Measurements from ENCODE around the gene MTHFSD. TPM values are rescaled to one million over a fixed set of nuclear protein-coding genes. Genes with fewer than 3 reads are reported as not detected.

MTHFSD gene
- total RNA-seq, 1 experiment from 2014 or later: 40.8 TPM

DNA sequence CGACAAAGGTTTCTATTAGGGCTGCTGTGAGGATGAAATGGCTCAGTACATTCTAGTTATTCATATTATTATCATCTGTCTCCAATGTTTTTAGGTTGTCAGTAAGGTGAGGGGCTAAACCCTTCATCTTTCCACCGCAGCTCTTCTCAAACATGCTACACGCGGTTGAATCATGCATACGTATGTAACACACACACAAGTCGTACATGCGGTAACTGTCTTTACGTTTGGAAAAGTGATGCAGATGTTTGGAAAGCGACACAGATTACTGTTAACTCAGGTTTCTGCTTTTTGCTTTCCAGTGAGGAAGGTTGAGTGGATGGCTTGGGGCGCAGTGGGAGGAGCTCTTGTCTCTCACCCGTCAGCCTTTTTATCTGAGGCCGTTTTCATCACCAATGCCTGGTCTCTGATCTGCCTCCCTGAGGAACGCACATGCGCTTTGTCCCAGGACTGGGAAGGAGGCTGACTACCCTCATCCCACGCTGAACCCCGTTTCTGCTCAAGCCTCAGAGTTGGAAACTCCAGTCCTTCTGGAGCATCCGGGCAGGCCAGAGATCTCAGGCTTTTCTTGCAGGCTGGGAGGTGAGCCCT is 20.2 kb upstream of the MTHFSD start:
- peaks cover 40% of the 10 kb centered on the region for H3K36me3 ChIP-seq

DNA sequence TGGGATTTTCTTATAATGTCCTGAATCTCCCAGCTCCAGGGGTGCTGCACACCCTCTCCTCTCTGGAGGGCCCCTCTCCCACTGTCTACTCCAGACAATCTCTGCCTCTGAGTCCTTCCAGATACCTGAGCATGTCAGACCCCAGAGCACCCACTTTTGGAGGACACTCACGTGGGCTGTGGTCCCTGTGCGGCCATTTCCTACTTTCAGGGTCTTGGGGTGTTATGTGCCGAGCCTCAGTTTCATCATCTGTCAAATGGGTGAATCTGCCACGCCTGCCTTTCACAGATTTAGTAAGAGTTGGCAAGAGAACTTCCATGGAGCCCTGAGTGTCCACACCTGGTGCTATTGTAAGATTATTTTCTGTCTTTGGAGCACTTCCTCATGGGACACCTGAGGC is 19.6 kb upstream of the MTHFSD start:
- no peak for DNase-seq
- no peak overlapping the region for H3K4me3 ChIP-seq
- no peaks in the 10 kb centered on the region for H3K27me3 ChIP-seq
- H3K9me3 ChIP-seq: no peaks in the 10 kb centered on the region
- H3K36me3 ChIP-seq: peaks cover 43% of the 10 kb centered on the region

More for the DNA sequence above, 20.2 kb upstream of the MTHFSD start:
- no peaks in the 10 kb centered on the region for H3K27me3 ChIP-seq
- no peaks in the 10 kb centered on the region for H3K9me3 ChIP-seq
- no peak for DNase-seq
- H3K4me3 ChIP-seq: peak overlapping the region; percentile 34

DNA sequence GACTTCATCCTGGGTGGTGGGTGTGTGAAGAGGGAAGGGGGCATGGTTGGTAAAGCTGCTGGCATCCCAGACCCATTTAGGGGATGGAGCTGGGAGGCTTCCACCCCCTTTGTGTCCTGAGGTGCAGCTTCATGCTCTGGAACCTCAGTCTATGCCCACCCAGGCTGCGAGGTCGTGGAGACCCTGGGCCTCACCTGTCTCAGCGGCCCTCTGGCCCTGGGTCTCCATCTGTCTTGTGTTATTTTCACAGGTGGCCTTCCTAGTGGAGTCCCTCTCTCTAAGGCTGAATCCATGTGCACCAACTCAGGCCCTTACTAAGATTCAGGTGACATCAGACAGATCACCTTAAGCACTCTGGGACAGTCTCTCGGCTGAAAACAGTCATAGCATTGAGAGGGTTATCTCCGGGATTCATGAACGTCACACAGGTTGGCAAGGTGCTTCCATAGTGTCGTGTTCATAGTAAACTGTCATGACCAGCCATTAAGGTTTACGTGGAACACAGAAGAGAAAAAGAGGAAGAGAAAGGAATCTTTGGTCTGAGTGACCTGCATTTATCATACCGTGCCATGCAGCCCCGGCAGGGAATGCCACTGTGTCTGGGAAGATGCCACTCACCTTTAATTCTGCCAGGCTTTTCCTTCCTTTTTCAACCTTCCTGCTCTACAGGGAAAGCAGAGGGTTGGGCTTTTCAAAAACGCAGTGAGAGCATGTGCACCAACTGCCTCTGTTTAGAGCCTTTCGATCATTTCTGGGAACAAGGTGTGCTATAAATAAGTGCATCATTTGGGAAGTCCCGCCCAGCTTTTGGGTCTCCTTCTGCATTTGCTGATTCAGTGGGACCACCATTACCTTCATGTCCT is 18.8 kb upstream of the MTHFSD start:
- Histone ChIP-seq H3K27me3 (no peaks in the 10 kb centered on the region), H3K4me3 (no peak overlapping the region), H3K36me3 (peaks cover 43% of the 10 kb centered on the region), H3K9me3 (no peaks in the 10 kb centered on the region)
- DNase-seq: no peak

DNA sequence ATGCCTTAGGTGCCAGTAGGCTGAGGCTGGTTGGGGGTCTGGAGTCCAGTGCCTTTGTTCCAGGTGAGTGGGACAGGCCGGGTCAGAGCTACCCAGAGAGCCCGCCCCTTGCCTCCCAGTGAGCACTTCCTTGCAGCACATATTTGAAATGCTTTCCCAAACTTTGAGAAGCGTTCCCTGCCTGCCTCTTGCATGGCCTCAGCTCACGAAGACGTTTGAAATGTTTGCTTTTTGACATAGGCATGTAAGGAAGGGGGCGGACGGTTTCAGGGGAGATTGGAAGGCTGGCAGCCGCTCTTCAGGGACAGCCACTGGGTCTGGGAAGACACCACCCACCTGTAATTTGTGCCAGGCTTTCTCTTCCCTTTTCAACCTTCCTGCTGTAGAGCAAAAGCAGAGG is 18.2 kb upstream of the MTHFSD start:
- Histone ChIP-seq H3K4me3 (no peak overlapping the region), H3K27me3 (no peaks in the 10 kb centered on the region), H3K36me3 (peaks cover 43% of the 10 kb centered on the region), H3K9me3 (no peaks in the 10 kb centered on the region)
- no peak for DNase-seq

DNA sequence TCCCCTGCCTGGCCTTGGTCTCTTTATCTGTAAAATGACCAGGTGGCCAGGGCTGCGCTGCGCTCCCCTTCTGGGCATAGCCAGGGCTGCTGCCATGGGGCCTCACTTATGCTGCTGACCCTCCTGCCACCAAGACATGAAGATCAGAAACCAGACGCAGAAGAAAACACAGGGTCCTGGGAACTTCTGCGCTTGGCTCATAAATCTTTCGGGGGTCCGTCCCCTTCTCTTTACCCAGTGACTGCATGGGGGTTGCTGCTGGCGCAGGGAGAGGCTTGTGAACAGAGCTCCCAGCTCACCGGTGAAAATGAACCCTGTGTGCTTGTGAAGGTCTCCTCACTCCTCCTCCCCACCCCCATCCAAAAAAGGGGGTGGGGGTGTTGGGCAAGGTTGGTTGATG is 17.6 kb upstream of the MTHFSD start:
- Histone ChIP-seq H3K4me3 (no peak overlapping the region), H3K9me3 (no peaks in the 10 kb centered on the region), H3K36me3 (peaks cover 43% of the 10 kb centered on the region), H3K27me3 (no peaks in the 10 kb centered on the region)
- no peak for DNase-seq

DNA sequence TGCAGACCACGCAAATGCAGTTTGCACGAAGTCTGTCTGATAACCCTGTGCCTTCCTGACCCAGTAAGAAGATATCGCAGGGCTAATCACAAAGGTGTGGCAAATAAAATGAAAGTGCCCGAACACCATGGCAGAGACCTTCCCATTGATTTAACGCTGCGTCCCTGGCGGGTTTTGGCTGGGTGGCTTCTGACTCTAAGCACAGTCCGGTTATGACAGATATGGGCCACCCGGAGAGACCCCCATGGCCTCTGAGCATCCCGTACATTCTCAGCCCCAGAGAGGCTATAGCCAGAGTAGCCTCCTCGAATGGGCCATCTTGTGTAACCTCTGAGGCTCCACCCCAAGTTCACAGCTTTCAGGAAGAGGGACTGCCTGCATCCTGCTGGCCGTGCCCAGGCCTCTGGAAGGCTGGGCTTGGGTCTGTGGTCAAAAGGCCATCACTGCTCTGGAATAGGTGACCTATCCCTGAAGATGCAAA is 17.0 kb upstream of the MTHFSD start:
- Histone ChIP-seq H3K4me3 (no peak overlapping the region), H3K27me3 (no peaks in the 10 kb centered on the region), H3K9me3 (no peaks in the 10 kb centered on the region), H3K36me3 (peaks cover 43% of the 10 kb centered on the region)
- DNase-seq: no peak

DNA sequence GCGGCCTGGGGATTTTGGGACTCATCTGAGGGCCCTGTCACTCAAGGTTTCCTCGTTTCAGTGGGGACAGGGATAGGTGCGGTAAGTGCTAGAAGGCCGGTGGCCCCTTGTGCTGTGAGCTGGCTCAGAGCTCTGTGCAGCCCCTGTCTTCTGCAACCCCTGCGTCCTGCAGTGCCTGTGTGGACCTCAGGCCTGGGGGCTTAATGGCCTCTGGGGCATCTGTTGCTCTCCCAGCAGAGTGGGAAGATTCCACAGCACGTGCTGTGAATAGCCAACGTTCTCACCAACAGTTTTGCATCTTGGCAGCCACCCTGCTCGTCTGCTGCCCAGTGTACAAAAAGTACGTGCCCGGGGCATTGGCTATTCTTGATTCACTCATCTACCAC is 16.5 kb upstream of the MTHFSD start:
- Histone ChIP-seq H3K4me3 (no peak overlapping the region), H3K9me3 (no peaks in the 10 kb centered on the region), H3K27me3 (no peaks in the 10 kb centered on the region), H3K36me3 (peaks cover 43% of the 10 kb centered on the region)
- DNase-seq: no peak

DNA sequence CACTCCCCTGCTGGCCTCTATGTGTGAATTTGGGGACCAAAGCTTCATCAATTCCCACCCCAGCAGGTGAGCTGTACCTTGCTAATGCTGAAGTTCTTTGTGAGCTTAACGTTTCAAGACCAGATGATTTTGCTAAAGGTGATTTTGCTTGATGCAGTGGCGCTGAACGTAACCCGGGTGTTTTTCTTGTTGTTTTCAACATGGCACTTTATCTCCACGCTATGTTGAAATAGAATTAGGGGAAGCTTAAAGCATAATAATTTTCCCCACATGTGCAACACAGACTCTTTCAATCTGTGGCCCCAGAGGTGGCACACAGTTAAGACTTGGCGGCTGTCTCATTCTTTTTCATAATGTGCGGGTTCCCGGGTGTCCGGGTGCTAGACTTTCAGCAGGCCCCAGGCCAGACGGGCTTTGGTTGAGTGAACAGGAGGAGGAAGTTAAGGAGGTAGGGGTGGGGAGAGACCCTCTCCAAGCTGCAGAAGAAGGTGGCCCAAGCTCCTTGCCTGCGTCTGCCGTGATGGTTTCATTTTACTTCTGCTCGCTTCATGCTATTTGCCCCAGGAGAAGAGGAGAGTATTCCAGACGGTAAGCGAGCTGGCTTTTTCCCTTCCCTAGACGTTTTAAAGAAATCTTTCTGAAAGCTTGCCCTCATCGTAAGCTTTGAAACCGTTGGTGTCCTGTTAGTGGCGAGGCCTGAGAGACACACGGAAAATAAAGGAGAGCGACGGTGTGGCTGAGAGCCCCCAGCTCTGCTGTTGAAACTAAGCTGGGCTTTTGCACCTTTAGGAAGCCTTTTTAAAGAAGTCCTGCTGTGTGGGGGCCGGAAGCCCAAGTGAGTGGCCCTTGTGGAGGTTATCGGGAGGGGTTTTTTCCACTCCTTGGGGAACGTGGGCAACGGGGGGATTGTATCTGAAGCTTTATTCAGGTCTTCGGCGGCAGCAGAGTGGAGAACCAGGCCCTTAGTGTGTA is 15.8 kb upstream of the MTHFSD start:
- peak overlapping the region; percentile 75 for H3K4me3 ChIP-seq
- no peak for DNase-seq

DNA sequence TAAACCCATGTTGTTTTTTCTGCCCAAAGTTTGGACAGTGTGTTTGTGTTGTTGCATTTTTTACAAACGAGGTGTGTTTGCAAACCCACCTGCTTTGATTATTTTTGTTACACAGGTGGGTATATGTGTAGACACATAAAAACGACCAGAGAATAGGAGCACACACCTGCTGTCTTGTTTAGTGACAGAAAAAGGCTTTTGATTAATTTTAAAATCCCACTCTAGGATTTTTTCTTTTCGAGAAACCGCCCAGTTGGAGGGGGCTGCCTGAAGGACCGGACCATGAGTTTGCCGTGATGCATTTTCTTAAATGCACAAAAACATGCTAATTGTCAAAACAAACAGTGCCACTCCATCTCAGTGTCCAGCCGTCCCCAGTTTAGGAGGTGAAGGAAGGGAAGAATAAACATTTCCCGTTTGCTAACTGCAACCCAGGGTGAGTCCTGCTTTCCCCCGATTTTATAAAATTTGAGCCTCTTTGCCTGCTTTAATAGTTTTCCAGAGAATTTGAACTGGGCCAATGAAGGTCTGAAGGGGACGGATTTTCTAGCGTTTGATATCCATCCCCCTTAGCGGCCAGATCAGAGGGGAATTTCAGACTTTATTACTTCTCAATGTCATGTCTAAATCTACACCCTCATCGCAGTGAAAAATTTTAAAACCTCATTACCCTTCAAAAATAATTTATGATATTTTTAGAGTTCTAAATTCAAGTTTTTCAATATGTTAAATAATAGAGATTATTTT is 14.8 kb upstream of the MTHFSD start:
- H3K27me3 ChIP-seq: 0 out of 2 replicates have a peak, but pooled peaks cover 4% of the 10 kb centered on the region
- H3K36me3 ChIP-seq: peaks cover 37% of the 10 kb centered on the region
- DNase-seq: no peak
- no peaks in the 10 kb centered on the region for H3K9me3 ChIP-seq
- H3K4me3 ChIP-seq: peak overlapping the region; percentile 75

More for the DNA sequence above, 15.8 kb upstream of the MTHFSD start:
- Histone ChIP-seq H3K36me3 (peaks cover 43% of the 10 kb centered on the region), H3K27me3 (no peaks in the 10 kb centered on the region), H3K9me3 (no peaks in the 10 kb centered on the region)

DNA sequence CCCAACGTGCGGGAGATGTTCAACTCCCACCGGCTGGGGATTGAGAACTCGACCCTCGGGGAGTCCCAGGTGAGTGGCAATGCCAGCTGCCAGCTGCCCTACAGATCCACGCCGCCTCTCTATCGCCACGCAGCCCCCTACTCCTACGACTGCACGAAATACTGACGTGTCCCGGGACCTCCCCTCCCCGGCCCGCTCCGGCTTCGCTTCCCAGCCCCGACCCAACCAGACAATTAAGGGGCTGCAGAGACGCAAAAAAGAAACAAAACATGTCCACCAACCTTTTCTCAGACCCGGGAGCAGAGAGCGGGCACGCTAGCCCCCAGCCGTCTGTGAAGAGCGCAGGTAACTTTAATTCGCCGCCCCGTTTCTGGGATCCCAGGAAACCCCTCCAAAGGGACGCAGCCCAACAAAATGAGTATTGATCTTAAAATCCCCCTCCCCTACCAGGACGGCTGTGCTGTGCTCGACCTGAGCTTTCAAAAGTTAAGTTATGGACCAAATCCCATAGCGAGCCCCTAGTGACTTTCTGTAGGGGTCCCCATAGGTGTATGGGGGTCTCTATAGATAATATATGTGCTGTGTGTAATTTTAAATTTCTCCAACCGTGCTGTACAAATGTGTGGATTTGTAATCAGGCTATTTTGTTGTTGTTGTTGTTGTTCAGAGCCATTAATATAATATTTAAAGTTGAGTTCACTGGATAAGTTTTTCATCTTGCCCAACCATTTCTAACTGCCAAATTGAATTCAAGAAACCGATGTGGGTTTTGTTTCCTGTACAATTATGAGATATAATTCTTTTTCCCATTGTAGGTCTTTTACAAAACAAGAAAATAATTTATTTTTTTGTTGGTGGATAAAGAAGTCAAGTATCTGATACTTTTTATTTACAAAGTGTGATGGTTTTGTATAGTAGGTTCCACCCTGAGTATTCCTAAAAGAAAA is 13.9 kb upstream of the MTHFSD start:
- Histone ChIP-seq H3K36me3 (peaks cover 27% of the 10 kb centered on the region), H3K27me3 (peaks cover 7% of the 10 kb centered on the region; the same call in 1 of the 2 replicates), H3K4me3 (peak overlapping the region; percentile 75), H3K9me3 (no peaks in the 10 kb centered on the region)
- no peak for DNase-seq

DNA sequence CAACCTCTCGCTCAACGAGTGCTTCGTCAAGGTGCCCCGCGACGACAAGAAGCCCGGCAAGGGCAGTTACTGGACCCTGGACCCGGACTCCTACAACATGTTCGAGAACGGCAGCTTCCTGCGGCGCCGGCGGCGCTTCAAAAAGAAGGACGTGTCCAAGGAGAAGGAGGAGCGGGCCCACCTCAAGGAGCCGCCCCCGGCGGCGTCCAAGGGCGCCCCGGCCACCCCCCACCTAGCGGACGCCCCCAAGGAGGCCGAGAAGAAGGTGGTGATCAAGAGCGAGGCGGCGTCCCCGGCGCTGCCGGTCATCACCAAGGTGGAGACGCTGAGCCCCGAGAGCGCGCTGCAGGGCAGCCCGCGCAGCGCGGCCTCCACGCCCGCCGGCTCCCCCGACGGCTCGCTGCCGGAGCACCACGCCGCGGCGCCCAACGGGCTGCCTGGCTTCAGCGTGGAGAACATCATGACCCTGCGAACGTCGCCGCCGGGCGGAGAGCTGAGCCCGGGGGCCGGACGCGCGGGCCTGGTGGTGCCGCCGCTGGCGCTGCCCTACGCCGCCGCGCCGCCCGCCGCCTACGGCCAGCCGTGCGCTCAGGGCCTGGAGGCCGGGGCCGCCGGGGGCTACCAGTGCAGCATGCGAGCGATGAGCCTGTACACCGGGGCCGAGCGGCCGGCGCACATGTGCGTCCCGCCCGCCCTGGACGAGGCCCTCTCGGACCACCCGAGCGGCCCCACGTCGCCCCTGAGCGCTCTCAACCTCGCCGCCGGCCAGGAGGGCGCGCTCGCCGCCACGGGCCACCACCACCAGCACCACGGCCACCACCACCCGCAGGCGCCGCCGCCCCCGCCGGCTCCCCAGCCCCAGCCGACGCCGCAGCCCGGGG is 12.9 kb upstream of the MTHFSD start:
- Histone ChIP-seq H3K9me3 (no peaks in the 10 kb centered on the region), H3K36me3 (peaks cover 26% of the 10 kb centered on the region), H3K4me3 (peak overlapping the region; percentile 75), H3K27me3 (peaks cover 7% of the 10 kb centered on the region; the same call in 1 of the 2 replicates)
- DNase-seq: peak; percentile 82

DNA sequence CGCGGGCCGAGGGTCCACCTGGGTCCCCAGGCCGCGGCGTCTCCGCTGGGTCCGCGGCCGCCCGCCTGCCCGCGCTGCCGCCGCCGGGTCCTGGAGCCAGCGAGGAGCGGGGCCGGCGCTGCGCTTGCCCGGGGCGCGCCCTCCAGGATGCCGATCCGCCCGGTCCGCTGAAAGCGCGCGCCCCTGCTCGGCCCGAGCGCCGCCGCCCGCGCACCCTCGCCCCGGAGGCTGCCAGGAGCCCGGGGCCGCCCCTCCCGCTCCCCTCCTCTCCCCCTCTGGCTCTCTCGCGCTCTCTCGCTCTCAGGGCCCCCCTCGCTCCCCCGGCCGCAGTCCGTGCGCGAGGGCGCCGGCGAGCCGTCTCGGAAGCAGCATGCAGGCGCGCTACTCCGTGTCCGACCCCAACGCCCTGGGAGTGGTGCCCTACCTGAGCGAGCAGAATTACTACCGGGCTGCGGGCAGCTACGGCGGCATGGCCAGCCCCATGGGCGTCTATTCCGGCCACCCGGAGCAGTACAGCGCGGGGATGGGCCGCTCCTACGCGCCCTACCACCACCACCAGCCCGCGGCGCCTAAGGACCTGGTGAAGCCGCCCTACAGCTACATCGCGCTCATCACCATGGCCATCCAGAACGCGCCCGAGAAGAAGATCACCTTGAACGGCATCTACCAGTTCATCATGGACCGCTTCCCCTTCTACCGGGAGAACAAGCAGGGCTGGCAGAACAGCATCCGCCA is 12.1 kb upstream of the MTHFSD start:
- DNase-seq: peak; percentile 92
- peaks cover 7% of the 10 kb centered on the region; the same call in 1 of the 2 replicates for H3K27me3 ChIP-seq
- peaks cover 18% of the 10 kb centered on the region for H3K36me3 ChIP-seq
- H3K4me3 ChIP-seq: peak overlapping the region; percentile 75
- no peaks in the 10 kb centered on the region for H3K9me3 ChIP-seq

DNA sequence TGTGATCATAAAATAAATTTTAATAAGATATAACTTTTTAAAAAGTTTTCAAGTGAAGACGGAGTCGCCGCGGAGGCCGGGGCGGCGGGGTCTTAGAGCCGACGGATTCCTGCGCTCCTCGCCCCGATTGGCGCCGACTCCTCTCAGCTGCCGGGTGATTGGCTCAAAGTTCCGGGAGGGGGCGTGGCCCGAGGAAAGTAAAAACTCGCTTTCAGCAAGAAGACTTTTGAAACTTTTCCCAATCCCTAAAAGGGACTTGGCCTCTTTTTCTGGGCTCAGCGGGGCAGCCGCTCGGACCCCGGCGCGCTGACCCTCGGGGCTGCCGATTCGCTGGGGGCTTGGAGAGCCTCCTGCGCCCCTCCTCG is 11.5 kb upstream of the MTHFSD start, which contains the start of gene FOXC2:
FOXC2 (plus strand) TSS at position 229 of the 365 bp plus-strand sequence. CDS start 507 bp downstream, outside the sequence.
- H3K9me3 ChIP-seq: no peaks in the 10 kb centered on the region
- DNase-seq: peak; percentile 100
- peaks cover 15% of the 10 kb centered on the region for H3K36me3 ChIP-seq
- peaks cover 7% of the 10 kb centered on the region; the same call in 1 of the 2 replicates for H3K27me3 ChIP-seq
- H3K4me3 ChIP-seq: peak within 1 kb of the TSS; percentile 75
